C4-2B (cell line): ENCODE data around the gene IQCC.

Experiments
- H3K27ac ChIP-seq: fragments of 450-650 bp; 2 replicates; pipeline ENCODE4 v1.5.1; 2017
- CTCF ChIP-seq: fragments of 450-650 bp; conservative IDR thresholded peaks from 2 replicates; pipeline ENCODE4 v1.5.1; 2017; ENCODE audit warnings: mild to moderate bottlenecking
- ZFX ChIP-seq: fragments of 450-650 bp; IDR thresholded peaks from 2 replicates; pipeline ENCODE4 v1.6.1; 2017

IQCC gene

DNA sequence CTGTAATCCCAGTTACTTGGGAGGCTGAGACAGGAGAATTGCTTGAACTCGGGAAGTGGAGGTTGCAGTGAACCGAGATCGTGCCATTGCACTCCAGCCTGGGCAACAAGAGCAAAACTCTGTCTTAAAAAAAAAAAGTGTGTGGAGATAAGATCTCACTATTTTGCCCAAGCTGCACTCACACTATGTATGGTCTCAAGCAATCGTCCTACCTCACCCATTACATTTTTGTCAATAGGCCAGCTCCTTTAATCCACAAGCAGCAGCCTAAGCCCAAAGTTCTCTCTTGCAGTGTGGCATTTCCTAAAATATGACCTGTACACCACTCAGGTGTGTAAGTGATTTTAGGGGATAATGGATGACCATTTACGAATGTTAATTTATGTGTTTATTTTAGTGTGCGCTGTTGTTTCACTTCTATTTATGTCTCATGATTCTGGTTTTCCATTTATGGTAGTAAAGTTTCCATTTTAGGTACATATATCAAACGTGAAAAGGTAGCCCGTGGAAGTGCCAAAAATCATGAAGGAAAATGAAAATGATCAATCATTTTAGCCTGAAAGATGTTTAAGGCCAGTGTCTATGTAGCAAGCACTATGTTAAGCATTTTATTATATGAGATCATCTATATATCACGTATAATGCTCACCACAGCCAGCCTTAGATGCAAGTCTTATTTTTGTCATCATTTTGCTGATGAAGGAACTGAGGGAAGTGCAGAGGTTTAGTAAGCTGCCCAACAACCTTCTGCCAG is 51.2 kb downstream of the IQCC start:
- TF ChIP-seq ZFX (no peak), CTCF (no peak)

DNA sequence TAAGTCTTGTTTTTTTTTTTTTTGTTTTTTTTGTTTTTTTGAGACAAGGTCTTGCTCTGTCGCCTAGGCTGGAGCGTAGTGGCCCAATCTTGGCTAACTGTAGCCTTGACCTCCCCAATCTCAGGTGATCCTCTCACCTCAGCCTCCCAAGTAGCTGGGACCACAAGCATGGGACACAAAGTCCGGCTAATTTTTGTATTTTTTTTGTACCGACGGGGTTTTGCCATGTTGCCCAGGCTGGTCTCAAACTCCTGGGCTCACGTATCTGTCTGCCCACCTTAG is 51.7 kb downstream of the IQCC start:
- TF ChIP-seq ZFX (no peak), CTCF (no peak)
- no peak overlapping the region for H3K27ac ChIP-seq

More for the DNA sequence above, 51.2 kb downstream of the IQCC start:
- H3K27ac ChIP-seq, result no peak overlapping the region
